OCI-LY1 (cell line): Measurements from ENCODE around the gene MRPL36.

Experiments used
- H2AFZ ChIP-seq: fragments of 200-600 bp; sonication (generic), shearing (Covaris generic); 2 replicates; pipeline ENCODE4 v1.6.0; 2014; ENCODE audit warnings: antibody characterized with exemption, mild to moderate bottlenecking, low read length
- H3F3A ChIP-seq: fragments of 200-600 bp; sonication (generic), shearing (Covaris generic); 2 replicates; pipeline ENCODE4 v1.6.0; 2014; ENCODE audit warnings: mild to moderate bottlenecking, antibody characterized with exemption, low read length, moderate library complexity; ENCODE audit not compliant: insufficient read depth
- H3K27ac ChIP-seq: fragments of 200-600 bp; sonication (generic); 2 replicates; pipeline ENCODE4 v1.5.1; 2014; ENCODE audit warnings: low read length, mixed run types, mild to moderate bottlenecking, low read depth; ENCODE audit not compliant: poor library complexity, severe bottlenecking
- H3K27me3 ChIP-seq: fragments of 200-600 bp; sonication (generic); 2 replicates; pipeline ENCODE4 v1.6.0; 2014; ENCODE audit warnings: antibody characterized with exemption, mild to moderate bottlenecking, low read length, moderate library complexity; ENCODE audit not compliant: insufficient read depth
- H3K36me3 ChIP-seq: fragments of 200-600 bp; sonication (generic); 2 replicates; pipeline ENCODE4 v1.6.1; 2014; ENCODE audit warnings: mild to moderate bottlenecking, antibody characterized with exemption, low read length, moderate library complexity, mixed read lengths; ENCODE audit not compliant: insufficient read depth
- H3K4me1 ChIP-seq: fragments of 200-600 bp; sonication (generic); 2 replicates; pipeline ENCODE4 v1.5.1; 2014; ENCODE audit warnings: mild to moderate bottlenecking, low read length, moderate library complexity; ENCODE audit not compliant: insufficient read depth, severe bottlenecking
- H3K4me2 ChIP-seq: fragments of 200-600 bp; sonication (generic), shearing (Covaris generic); 2 replicates; pipeline ENCODE4 v1.6.1; 2014; ENCODE audit warnings: low read length
- H3K4me3 ChIP-seq: fragments of 200-600 bp; sonication (generic); 2 replicates; pipeline ENCODE4 v1.5.1; 2014; ENCODE audit warnings: low read length, low read depth, mild to moderate bottlenecking, mixed read lengths; ENCODE audit not compliant: poor library complexity, severe bottlenecking
- H3K79me2 ChIP-seq: fragments of 200-600 bp; shearing (Covaris generic); 2 replicates; pipeline ENCODE4 v1.6.1; 2016; ENCODE audit warnings: mixed run types, low read length, mixed read lengths; ENCODE audit not compliant: insufficient read depth
- H3K9ac ChIP-seq: fragments of 200-600 bp; sonication (generic), shearing (Covaris generic); 2 replicates; pipeline ENCODE4 v1.6.1; 2014; ENCODE audit warnings: mild to moderate bottlenecking, low read length, mixed read lengths
- H3K9me2 ChIP-seq: fragments of 200-600 bp; sonication (generic), shearing (Covaris generic); 2 replicates; pipeline ENCODE4 v1.6.1; 2014; ENCODE audit warnings: low read depth, mild to moderate bottlenecking, low read length, mixed read lengths
- H3K9me3 ChIP-seq: fragments of 200-600 bp; shearing (Covaris generic); 2 replicates; pipeline ENCODE4 v1.6.1; 2014; ENCODE audit warnings: low read length, mixed read lengths
- H4K20me1 ChIP-seq: fragments of 200-600 bp; sonication (generic), shearing (Covaris generic); 2 replicates; pipeline ENCODE4 v1.6.0; 2016; ENCODE audit warnings: mild to moderate bottlenecking, low read length; ENCODE audit not compliant: insufficient read depth
- CTCF ChIP-seq: fragments of 200-600 bp; sonication (generic), shearing (Covaris generic); IDR thresholded peaks from 2 replicates; pipeline ENCODE4 v1.5.1; 2017; ENCODE audit warnings: mild to moderate bottlenecking, antibody characterized with exemption, low read length, moderate library complexity, mixed read lengths
- EZH2 ChIP-seq: fragments of 200-600 bp; sonication (generic), shearing (Covaris generic); IDR thresholded peaks from 2 replicates; pipeline ENCODE4 v1.8.0; 2017; ENCODE audit warnings: borderline replicate concordance, mixed run types, mild to moderate bottlenecking, antibody characterized with exemption, low read length, moderate library complexity, mixed read lengths

Gene MRPL36

GRCh38 chr5:1831257-1831656, 31.6 kb upstream of the MRPL36 start:
- peaks cover 14% of the 10 kb centered on the region for H3K4me1 ChIP-seq
- H3K27ac ChIP-seq: no peak overlapping the region
- no peak overlapping the region for H2AFZ ChIP-seq
- no peak overlapping the region for H3K9ac ChIP-seq
- no peaks in the 10 kb centered on the region for H3K79me2 ChIP-seq
- no peak overlapping the region for H3K4me2 ChIP-seq
- no peaks in the 10 kb centered on the region for H3K9me3 ChIP-seq
- no peaks in the 10 kb centered on the region for H3K9me2 ChIP-seq
- H3K36me3 ChIP-seq: peaks cover 13% of the 10 kb centered on the region
- no peaks in the 10 kb centered on the region for H4K20me1 ChIP-seq
- no peaks in the 10 kb centered on the region for H3F3A ChIP-seq
- H3K27me3 ChIP-seq: no peaks in the 10 kb centered on the region
- TF ChIP-seq CTCF (no peak), EZH2 (no peak)
- no peak overlapping the region for H3K4me3 ChIP-seq

GRCh38 chr5:1830571-1831228, 31.1 kb upstream of the MRPL36 start:
- H3K4me3 ChIP-seq: no peak overlapping the region

GRCh38 chr5:1827886-1828397, 28.3 kb upstream of the MRPL36 start:
- H3K27ac ChIP-seq: no peak overlapping the region

More at GRCh38 chr5:1830571-1831228, 31.1 kb upstream of the MRPL36 start:
- Histone ChIP-seq H2AFZ (no peak overlapping the region), H3K36me3 (peaks cover 16% of the 10 kb centered on the region), H4K20me1 (no peaks in the 10 kb centered on the region), H3K4me1 (peaks cover 14% of the 10 kb centered on the region), H3K79me2 (no peaks in the 10 kb centered on the region), H3K27ac (no peak overlapping the region), H3K9ac (no peak overlapping the region), H3F3A (no peaks in the 10 kb centered on the region), H3K4me2 (no peak overlapping the region), H3K9me2 (no peaks in the 10 kb centered on the region), H3K27me3 (no peaks in the 10 kb centered on the region), H3K9me3 (no peaks in the 10 kb centered on the region)
- TF ChIP-seq EZH2 (no peak), CTCF (no peak)

More at GRCh38 chr5:1827886-1828397, 28.3 kb upstream of the MRPL36 start:
- TF ChIP-seq EZH2: no peak
- no peak for TF ChIP-seq CTCF
- H3F3A ChIP-seq: no peaks in the 10 kb centered on the region
- H3K9ac ChIP-seq: no peak overlapping the region
- no peaks in the 10 kb centered on the region for H3K9me2 ChIP-seq
- H3K4me1 ChIP-seq: peaks cover 13% of the 10 kb centered on the region
- no peak overlapping the region for H3K4me3 ChIP-seq
- no peaks in the 10 kb centered on the region for H3K27me3 ChIP-seq
- H3K9me3 ChIP-seq: no peaks in the 10 kb centered on the region
- no peak overlapping the region for H3K4me2 ChIP-seq
- no peaks in the 10 kb centered on the region for H3K79me2 ChIP-seq
- H4K20me1 ChIP-seq: no peaks in the 10 kb centered on the region
- peaks cover 28% of the 10 kb centered on the region for H3K36me3 ChIP-seq
- no peak overlapping the region for H2AFZ ChIP-seq
